ENCODE data around the gene TSPAN19. TPM values are rescaled to one million over a fixed set of nuclear protein-coding genes. Genes with fewer than 3 reads are reported as not detected.

TSPAN19 gene
- total and polyA plus RNA-seq, 4 experiments from 2014 or later, result not detected

Other genes with a start within 250 kb of the TSPAN19 start
- not detected for gene SLC6A15, start 123.5 kb downstream of the TSPAN19 start, total RNA-seq
- gene SLC6A15, start 123.5 kb downstream of the TSPAN19 start, polyA plus RNA-seq, result not detected
- not detected for gene LRRIQ1, start 74 bp upstream of the TSPAN19 start, total RNA-seq
- not detected for gene LRRIQ1, start 74 bp upstream of the TSPAN19 start, polyA plus RNA-seq
- not detected for gene ALX1, start 243.9 kb upstream of the TSPAN19 start, total RNA-seq
- gene ALX1, start 243.9 kb upstream of the TSPAN19 start, polyA plus RNA-seq, result not detected

Data from CD4-positive, alpha-beta memory T cell (primary cell).